ENCODE data around the gene BRWD1.

GRCh38 chr21:39307466-39307865 is 6.0 kb downstream of the BRWD1 start:
- TF ChIP-seq ZFP36 (IDR thresholded peaks at IDR 0.05; ENCODE audit: borderline replicate concordance, partially characterized antibody) (no peak), EP300 (IDR thresholded peaks at IDR 0.05) (no peak), CBX2 (IDR thresholded peaks at IDR 0.05; ENCODE audit: borderline replicate concordance, low read depth) (no peak), CHD4 (IDR thresholded peaks at IDR 0.05; ENCODE audit: borderline replicate concordance) (no peak), POLR2A (IDR thresholded peaks at IDR 0.05; ENCODE audit: low read length) (no peak), TP53 (CRISPR knock-in tag; IDR thresholded peaks at IDR 0.05) (no peak), CTCF (IDR thresholded peaks at IDR 0.05) (no peak), REST (IDR thresholded peaks at IDR 0.05) (no peak), RFX5 (IDR thresholded peaks at IDR 0.05) (no peak), BCL3 (IDR thresholded peaks at IDR 0.05) (no peak), TFCP2L1 (CRISPR knock-in tag; IDR thresholded peaks at IDR 0.05) (no peak), MYC (IDR thresholded peaks at IDR 0.05; ENCODE audit: borderline replicate concordance, low read length) (no peak), RARB (CRISPR knock-in tag; IDR thresholded peaks at IDR 0.05) (no peak)

Measured in A549 (cell line).